Hematopoietic multipotent progenitor cell treated with erythropoietin and hydrocortisone succinate and interleukin-3 and kit ligand, for 17 days (in vitro differentiated cells): ENCODE data around the gene CALCB.

Source experiments
- DNase-seq: peaks from one replicate; pipeline ENCODE4 v3.0.0-alpha.2; 2015; ENCODE audit warnings: low spot score

Gene CALCB

DNA sequence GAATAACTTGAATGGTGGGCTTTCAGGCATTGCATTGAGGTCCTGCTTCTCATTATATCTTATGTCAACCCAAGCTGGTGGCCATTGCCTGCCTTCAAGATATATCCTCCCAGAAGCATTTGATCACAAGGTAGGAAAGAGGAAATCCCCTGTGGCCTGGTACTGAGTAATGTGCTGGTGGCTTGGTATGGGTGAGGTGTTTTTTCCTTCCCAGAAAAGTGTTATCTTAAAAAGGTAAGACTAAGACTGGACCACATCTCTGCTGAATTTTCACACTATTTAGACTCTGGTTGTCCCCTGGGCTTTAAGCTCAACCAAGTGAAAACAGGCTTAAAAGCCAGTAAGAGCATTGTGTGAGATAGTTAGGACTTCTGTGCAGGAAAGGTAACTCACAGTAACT lies 45.0 kb downstream of the CALCB start:
- no peak for DNase-seq

DNA sequence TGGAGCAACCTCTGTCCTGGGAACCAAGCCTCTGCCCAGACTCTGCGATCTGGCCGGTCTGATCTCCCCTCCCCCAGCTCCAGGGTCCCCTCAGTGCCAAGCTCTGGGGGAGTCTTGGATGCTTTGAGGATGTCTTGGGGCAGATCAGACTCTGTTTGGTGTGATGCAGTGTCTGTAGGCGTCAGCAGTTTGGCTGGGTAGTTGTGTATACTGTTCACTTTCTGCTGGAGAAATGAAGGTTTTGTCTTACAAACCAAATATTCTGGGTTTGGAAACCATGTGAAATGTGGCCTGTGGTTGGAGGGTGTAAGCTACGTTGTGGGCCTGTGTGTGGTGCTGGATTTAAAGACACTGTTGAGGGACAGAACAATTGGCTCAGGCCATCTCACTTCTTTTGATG lies 46.0 kb downstream of the CALCB start:
- no peak for DNase-seq

DNA sequence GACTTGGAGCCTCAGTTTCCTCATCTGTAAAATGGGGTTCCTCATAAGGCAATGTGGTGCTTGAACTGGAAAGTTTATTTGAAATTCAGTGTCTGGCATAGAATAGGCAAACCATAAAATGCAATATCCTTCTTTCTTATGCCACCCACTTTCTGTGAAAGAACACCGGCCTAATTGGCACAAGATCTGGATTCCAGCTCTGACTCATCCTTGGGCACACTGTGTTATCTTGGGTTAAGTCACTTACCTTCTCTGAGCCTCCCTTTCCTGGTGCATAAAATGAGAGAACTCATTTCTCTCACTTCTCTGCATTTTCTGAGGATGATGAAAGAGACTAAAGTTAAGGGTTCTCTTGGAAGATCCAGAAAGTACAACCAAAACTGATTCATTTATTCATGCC lies 46.4 kb downstream of the CALCB start:
- DNase-seq = no peak

DNA sequence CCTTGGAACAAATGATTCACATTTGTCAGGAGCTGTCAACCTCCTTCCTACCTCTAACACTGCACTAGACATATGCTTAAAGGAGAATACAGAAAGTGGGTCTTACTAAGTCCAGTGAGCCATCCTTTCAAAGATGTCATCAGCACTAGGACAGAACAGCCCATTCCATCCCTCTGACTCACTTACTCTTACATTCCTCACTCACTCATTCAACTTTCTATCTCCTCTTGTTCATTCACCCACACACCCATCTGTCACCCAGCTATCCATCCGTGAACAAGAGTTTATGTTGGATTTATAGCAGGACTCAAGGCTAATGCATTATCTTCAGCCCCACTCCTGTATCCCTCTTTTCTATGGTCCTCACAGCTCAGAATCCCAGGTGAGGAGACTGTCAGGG lies 50.5 kb downstream of the CALCB start:
- DNase-seq = no peak

DNA sequence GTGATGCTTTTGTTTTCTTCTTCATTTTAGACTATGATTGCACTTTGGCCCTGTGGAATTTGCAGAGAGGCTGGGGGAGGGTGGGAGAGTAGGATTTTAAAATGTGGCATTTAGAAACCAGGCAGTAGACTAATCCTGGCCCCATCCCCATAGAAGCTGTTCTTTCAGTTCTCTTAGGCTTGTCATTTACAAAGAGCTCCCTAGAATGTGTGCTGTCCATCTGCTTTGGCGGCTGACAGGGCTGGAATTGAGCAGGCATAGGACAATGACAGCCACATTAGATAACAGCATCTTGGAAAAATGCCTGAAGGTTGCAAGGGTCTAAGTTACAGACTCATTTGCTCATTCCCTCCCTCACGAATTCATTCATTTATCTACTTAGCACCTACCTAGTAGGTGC lies 51.1 kb downstream of the CALCB start:
- DNase-seq = no peak

DNA sequence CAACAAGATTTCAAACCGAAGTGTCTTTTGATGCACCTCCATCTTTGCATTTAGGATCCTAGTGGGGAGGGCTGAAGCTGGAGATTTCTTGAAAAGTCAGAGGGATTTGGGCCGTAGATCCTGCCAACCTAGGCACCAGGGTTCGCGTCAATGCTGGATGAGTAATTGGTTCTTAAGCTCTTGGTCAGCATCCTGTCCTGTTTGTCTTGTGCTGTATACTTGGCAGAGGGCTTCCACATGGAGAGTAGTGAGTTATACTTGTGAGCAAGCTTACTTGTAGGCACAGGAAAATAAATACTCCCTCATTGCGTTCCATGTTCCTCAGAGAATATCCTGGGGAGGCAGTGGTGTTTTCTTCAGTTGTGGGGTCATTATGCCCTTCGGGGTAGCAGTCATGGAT lies 53.9 kb downstream of the CALCB start:
- DNase-seq = no peak
